C4-2B (cell line): ENCODE measurements around the gene FHIT.

Experiments
- ZFX ChIP-seq: fragments of 450-650 bp; IDR thresholded peaks from 2 replicates; pipeline ENCODE4 v1.6.1; 2017
- TF ChIP-seq, protein P1 (sequence below): fragments of 450-650 bp; conservative IDR thresholded peaks from 2 replicates; pipeline ENCODE4 v1.5.1; 2017; ENCODE audit warnings: mild to moderate bottlenecking

DNA sequence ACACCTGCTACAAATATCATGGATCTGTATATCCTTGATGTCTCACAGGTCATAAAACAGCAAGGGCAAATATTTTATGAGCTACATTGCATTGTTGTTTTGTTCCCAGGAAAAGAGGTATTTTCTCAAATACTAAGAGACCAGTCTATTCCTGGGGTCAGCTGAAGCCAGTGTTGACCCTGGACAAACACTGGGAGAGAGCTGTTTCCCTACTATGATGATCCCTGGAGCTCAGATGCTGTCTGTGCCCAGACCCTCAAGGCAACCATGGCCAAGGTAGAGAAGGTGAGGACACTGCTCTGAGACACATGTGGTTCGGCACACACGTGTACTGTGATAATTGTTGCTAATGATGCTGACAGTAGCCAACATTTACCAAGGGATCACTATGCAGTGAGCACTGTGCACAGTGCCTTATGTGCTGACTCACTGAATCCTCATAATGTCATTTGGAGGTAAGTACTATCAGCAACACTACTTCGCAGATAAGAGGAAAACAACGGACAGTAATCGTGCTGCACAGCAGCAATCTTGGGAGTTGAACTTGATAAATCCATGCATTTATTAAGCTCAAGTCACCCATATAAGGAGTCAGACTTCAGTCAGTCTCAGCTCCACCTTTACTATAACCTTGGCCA, 943.6 kb downstream of the FHIT start:
- TF ChIP-seq, protein P1, sequence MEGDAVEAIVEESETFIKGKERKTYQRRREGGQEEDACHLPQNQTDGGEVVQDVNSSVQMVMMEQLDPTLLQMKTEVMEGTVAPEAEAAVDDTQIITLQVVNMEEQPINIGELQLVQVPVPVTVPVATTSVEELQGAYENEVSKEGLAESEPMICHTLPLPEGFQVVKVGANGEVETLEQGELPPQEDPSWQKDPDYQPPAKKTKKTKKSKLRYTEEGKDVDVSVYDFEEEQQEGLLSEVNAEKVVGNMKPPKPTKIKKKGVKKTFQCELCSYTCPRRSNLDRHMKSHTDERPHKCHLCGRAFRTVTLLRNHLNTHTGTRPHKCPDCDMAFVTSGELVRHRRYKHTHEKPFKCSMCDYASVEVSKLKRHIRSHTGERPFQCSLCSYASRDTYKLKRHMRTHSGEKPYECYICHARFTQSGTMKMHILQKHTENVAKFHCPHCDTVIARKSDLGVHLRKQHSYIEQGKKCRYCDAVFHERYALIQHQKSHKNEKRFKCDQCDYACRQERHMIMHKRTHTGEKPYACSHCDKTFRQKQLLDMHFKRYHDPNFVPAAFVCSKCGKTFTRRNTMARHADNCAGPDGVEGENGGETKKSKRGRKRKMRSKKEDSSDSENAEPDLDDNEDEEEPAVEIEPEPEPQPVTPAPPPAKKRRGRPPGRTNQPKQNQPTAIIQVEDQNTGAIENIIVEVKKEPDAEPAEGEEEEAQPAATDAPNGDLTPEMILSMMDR, result no peak
- TF ChIP-seq ZFX, result no peak
